SHP77 treated with DMSO at 0.1 percent for 48 hours (cell line): Measurements from ENCODE around the gene DNMT1.

Experiments
- DNase-seq: peaks from one replicate; lab custom pipeline; 2025; lab: John Stamatoyannopoulos, UW

DNMT1 gene

DNA sequence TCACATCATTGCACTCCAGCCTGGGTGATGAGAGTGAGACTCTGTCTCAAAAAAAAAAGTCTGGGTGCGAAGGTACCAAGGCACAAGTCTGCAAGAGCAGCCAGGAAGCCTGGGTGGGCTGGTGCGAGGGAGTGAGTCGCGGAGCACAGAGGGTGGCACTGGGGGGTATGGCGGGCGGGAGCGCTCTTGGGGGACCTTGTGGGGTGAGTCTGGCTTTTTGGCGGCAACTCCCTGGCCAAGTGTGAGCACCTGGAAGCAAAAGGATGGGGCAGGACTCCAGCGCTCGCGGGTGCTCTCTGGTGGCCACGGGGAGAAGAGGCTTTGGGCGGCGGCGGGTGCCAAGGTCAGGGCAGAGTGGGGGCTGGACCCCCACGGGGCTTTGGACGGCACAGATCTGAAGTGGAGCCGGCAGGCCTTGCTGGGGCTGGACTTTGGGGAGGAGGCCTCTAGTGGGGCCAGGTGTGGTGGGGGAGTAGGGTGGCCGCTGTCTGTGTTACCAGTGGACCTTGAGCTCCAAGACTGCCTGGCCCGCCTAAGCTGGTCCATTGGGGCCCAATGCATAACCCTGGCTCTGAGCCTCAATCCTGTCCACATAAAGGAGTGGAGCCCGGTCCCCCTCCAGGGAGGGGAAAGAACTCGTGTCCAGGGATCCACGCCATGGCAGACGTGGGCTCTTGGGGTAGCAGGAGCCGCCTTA, 81.7 kb downstream of the DNMT1 start:
- no peak for DNase-seq

DNA sequence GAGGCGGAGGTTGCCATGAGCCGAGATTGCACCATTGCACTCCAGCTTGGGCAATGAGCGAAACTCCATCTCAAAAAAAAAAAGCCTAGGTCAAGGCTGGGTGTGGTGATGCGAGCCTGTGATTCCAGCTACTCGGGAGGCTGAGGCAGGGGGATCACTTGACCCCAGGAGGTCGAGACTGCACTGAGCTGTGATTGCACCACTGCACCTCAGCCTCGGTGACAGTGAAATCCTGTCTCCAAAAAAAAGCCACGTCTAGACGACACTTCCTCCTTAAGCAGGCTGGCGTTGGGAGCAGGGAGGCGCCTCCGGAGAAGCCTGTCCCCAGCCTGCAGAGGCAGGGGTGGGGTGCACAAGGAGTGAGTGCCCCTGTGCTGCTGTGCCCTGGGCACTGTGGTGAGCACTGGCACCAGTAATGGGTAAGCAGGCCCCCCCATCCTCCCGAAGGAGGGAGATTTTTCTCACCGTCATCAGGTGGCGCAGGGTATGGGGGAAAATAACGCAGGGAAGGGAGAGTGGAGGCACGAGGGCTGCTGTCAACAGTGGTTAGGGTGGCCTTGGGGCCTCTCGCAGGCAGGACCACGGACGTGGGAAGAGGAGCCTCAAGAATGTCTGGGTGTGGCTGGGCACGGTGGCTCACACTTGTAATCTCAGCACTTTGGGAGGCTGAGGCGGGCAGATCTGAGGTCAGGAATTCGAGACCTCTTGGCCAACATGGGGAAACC, 82.6 kb downstream of the DNMT1 start:
- DNase-seq, result no peak

DNA sequence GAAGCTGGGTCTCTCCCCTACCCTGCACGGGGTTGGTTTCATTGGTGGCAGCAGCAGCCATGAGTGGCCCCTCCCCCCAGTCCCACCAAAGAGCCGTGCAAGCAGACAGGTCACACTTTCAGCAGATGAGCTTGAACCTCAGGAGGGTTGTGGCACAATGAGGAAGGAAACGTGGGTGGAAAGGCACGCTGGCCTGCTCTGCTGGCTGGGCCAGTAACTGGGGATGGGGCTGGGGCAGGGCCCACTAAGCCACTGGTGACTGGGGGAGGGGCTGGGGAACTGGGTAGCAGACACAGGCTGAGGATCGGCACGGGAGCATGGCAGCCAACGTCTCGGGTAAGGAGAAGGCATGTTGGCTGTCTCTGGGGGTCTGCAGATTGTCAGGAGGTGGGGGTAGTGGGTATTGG, 83.3 kb downstream of the DNMT1 start, which contains the start of gene P2RY11:
TSS of gene P2RY11 (plus strand) at position 289 of the 407 bp plus-strand sequence. CDS start at position 318, 29 bp downstream.
- DNase-seq, result no peak

DNA sequence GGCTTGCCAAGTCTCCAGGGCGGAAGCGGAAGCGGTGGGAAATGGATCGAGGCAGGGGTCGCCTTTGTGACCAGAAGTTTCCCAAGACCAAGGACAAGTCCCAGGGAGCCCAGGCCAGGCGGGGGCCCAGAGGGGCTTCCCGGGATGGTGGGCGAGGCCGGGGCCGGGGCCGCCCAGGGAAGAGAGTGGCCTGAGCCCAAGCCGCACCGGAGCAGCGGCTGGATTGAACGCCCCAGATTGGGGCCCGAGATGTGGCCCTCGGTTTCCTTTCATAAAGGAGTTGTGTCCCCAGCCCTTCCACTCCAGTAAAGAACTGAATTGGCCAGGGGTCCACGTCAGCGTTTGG, 83.8 kb downstream of the DNMT1 start:
- DNase-seq, result no peak

DNA sequence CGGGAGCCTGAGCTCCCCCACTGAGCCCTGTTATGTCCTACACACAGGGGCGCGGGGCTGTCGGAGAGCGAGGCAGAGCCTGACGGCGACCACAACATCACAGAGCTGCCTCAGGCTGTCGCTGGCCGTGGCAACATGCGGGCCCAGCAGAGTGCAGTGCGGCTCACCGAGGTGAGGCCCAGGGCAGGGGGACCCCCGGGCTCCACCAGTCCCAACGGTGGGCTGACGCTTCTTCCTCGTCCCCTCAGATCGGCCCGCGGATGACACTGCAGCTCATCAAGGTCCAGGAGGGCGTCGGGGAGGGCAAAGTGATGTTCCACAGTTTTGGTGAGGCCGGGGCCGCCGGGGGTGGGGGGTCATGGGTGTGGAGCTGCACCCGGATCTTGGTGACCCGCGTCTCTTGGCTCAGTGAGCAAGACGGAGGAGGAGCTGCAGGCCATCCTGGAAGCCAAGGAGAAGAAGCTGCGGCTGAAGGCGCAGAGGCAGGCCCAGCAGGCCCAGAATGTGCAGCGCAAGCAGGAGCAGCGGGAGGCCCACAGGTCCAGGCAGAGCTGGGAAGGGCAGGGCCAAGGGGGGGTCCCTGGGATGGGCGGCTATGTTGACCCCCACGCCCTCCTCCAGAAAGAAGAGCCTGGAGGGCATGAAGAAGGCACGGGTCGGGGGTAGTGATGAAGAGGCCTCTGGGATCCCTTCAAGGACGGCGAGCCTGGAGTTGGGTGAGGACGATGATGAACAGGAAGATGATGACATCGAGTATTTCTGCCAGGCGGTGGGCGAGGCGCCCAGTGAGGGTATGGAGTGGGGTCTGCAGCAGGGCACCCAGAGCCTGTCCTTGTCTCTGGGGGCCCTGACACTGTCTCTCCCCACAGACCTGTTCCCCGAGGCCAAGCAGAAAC, 84.4 kb downstream of the DNMT1 start:
- DNase-seq, result no peak

DNA sequence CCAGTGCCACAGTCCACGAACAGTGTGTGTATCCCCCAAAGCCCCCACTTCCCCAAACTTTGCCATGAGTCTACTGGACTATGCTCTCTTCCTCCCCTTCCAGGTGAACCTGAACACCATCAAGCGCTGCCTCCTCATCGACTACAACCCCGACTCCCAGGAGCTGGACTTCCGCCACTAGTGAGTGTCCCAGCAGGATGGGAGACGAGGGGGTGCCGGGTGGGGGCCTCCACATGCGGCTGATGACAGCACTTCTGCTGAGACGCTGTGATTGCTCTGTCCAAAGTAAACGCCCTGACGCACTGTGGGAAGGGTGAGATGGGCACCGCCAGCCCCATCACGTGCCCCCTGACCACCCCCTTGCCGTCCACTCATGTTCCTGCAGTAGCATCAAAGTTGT, 85.2 kb downstream of the DNMT1 start:
- DNase-seq, result no peak

DNA sequence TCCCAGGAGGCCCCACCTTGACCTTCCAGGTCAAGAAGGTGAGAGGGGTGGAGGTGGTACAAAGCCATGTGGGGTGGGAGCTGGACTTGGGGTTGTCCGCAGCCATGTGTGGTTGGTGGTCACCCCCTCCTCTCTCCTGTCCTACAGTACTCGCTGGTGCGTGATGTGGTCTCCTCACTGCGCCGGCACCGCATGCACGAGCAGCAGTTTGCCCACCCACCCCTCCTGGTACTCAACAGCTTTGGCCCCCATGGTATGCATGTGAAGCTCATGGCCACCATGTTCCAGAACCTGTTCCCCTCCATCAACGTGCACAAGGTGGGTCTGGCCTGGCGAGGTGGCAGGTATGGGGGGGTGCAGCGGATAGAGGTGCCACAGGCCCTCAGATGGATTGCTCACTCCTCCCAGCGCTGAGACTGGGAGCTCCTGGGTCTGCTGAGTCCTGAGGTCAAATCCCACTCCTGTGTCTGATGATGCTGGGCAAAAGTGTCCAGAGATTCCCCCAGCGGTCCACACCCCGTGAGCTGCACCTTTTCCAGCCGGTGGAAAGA, 86.9 kb downstream of the DNMT1 start:
- DNase-seq, result no peak

DNA sequence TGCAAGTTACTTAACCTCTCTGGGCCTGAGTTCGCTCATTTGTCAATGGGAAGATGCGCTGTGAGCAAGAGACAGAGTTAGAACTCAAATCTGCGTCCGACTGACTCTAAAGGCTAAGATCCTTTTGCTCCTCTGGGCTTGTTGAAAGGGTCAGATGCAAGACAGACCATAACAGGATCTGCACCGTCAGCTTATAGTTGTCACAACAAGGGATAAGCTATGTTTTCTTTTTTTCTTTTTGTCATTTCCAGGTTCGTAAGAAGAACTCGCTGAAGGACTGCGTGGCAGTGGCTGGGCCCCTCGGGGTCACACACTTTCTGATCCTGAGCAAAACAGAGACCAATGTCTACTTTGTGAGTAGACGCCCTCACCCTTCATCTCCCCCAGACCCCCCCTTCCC, 87.5 kb downstream of the DNMT1 start:
- no peak for DNase-seq

DNA sequence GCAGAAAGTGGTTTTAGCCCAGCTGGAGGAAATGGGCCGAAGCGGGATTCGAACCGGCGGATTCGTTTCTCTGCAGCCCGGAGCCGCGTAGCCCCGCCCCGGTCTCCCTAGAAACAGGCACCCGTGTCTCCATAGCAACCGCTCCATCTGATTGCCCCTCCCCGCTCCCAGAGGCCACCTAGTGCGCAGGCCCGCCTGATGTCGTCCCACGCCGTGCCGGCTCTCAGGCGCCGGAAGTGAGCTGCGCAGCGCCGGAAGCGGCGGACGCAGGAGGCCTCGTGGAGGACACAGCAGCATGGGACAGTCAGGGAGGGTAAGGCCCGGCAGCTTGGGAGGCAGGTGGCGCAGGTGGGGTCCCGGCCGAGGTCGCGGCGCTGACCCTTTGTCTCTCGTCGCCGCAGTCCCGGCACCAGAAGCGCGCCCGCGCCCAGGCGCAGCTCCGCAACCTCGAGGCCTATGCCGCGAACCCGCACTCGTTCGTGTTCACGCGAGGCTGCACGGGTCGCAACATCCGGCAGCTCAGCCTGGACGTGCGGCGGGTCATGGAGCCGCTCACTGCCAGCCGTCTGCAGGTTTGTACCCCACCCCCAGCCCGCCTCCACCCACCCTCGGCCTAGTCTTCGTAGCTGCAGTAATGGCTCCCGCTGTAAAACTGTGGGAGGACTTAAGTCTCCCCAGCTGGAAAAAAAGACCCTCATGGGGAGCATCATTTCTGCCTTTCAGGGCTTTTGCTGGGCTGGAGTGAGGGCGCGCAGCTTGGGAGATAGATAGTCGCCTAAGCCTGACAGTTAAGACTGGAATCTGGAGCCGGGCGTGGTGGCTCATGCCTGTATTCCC, 88.4 kb downstream of the DNMT1 start, which contains the start of gene PPAN:
TSS of gene PPAN (plus strand) at position 263 of the 837 bp plus-strand sequence. CDS start at position 296, 33 bp downstream.
- peak; percentile 89 for DNase-seq

DNA sequence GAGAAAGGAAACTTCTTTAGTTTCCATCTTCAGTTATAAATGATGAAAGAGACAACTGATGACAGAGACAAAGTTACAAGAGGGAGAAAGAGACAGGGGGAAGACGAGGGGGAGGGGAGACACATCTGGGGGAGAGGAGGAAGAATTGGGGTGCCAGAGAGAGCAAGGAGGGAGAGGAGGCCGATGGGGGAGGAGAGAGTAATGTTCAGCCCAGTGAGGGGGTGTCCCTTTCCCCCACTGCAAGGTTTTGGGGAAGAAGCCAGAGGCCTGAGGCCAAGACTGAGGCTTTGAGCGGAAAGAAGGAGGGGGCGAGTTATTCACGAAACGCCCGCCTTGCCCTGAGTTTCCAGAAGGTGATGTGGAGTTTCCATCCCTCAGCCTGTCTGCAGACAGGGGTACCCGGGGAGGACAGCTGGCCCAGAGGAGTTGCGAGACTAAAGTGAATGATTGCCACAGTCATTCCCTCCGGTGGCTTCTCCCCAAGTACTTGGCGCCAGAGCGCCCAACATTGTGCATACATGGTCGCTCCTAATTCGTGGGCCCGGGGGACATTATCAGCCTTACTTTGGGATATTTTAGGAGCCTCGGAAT, 89.1 kb downstream of the DNMT1 start:
- no peak for DNase-seq

DNA sequence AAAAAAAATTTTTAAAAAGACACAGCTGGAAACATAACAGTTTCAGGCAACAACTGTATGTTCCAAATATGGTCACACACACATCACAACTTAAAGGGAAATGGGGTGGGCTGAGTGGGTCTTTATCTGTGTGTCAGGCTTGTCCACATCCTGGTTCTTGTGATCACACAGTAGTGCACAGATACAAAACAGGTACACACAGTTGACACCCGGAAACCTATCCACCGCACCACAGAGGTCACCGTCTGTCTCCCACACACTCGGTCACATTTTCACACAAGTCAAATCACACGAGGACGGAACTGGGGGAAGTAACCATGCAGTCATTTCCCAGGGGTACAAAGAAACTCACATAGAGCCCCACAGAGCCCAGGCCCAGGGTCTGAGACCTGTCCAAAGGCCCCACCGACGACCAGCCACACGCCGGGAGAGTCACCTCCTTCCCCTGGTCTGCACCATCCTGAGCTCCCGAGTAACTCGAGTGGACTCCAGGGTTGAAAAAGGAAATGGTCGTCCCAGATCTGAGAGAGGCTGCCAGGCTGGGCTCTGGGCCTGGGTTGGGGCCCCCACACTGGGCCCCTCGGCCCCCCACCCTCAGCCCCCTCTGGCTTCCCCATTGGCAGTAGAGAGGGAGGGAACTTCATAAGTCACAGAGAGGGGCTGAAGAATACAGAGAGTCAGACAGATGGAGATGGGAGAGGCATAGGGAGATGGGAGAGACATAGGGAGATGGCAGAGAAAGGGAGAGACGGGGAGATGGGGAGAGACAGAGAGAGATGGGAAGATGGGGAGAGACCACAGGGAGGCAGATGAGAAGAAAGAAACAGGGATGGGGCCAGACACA, 89.9 kb downstream of the DNMT1 start:
- no peak for DNase-seq

DNA sequence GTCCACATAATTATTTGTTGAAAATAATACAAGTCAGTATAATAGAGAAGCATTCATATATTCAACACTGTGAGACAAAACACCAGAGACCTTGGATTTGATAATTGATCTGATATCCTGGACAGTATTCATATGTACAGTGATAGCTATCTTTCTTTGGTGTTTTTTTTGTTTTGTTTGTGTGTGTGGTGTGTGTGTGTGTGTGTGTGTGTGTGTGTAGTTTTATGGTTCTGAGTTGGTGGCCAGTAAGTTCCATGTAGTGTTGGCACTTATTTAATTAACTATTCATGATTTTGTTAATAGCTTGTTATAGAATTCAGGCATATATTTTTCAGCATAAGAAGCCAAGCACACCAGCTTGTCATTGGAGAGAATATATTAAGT, 90.6 kb downstream of the DNMT1 start:
- DNase-seq, result no peak

DNA sequence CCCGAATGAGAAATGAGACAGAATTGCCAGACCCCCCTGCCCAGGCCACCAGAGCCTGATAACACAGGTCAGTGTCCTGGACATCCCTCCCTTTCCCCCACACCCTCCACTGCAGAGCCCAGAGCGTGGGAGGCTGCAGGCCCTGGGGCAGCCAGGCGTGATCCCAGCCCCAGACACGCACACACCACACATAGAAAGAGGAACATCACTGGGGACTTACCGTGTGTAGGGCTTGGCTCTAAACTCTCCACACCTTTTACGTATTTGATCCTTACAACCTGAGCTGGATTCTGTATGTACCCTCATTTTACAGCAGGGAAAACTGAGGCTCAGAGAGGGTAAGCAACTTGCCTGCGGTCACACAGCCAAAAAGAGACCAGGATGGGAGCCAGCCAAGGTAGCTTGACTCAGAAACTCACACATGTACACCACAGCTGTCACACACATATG, 91.9 kb downstream of the DNMT1 start:
- DNase-seq, result no peak

DNA sequence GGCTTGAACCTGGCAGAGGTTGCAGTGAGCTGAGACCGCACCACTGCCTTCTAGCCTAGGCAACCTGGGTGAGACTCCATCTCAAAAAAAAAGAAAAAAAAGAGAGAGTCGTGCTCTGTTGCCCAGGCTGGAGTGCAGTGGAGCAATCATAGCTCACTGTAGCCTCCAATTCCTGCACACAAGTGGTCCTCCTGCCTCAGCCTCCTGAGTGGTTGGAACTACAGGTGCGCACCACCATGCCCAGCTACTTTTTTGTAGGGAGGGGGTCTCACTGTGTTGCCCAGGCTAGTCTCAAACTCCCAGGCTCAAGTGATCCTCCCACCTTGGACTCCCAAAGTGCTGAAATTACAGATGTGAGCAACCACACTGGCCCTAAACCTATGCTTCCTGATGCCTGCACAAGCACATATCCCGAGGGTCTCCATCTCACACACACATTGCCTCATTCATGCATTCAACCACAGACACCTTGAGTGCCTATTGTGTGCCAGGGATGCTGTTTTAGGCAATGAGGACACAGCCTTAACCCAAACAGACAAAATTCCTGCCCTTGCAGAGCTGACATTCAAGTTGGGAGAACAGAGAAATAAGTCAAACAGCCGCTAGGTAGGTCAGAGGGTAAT, 94.5 kb downstream of the DNMT1 start:
- DNase-seq, result no peak

DNA sequence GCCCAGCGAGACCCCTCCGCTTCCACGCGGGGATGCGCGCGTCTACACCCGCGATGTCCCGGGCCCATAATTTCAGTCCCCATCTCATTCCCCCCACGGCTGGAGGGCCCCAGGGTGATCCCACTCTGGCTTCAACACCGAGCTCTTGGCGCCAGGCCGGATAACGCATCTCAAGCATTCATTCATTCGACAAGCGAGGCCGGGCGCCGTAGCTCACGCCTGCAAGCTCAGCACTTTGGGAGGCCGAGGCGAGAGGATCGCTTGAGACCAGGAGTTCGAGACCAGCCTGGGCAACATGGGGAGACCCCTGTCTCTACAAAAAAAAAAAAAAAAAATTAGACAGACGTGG, 98.2 kb downstream of the DNMT1 start:
- DNase-seq, result no peak

DNA sequence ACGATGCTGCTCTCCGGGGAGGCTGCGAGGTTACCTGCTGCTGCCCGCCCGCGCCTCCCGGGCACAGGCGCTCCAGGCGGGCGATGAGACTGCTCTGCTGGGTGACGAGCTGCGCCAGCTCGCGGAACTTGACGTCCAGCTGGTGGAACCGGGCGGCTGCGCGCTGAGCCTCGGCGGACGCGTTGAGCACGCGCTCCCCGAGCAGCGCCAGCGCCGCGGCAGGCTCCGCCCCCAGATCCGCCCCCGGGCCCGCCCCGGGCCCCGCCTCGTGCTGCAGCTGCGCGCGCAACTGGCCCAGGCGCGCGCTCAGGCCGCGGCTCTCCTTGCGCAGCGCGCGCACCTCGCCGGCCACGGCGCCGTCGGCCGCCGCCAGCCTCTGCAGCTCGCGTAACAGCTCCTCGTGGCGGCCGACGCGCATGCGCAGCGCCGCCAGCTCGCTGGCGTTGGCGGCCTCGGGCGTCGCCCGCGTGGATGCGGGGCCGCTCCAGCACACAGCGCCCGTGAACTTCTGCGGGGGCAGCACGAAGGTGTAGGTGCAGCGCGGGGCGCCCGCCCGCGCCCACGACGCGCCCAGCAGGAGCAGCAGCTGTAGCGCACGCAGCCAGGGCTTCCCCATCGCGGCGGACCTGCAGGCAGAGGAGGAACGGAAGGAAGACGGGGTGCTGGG, 98.7 kb downstream of the DNMT1 start:
- peak; percentile 86 for DNase-seq

DNA sequence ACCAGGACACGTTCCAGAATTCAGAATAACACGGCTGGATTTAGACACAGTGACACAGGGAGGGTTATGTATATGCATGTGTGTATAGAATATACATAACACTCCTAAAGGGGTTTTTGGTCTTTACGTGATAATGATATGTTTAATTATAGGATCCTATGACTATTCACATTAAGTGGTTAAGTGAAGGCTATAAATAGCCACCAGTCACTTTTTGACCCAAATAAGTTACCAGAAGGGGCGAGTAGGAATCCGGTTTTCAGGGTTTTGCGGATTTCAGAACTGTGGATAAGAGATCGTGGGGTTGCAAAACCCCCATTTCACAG, 99.2 kb downstream of the DNMT1 start:
- no peak for DNase-seq

DNA sequence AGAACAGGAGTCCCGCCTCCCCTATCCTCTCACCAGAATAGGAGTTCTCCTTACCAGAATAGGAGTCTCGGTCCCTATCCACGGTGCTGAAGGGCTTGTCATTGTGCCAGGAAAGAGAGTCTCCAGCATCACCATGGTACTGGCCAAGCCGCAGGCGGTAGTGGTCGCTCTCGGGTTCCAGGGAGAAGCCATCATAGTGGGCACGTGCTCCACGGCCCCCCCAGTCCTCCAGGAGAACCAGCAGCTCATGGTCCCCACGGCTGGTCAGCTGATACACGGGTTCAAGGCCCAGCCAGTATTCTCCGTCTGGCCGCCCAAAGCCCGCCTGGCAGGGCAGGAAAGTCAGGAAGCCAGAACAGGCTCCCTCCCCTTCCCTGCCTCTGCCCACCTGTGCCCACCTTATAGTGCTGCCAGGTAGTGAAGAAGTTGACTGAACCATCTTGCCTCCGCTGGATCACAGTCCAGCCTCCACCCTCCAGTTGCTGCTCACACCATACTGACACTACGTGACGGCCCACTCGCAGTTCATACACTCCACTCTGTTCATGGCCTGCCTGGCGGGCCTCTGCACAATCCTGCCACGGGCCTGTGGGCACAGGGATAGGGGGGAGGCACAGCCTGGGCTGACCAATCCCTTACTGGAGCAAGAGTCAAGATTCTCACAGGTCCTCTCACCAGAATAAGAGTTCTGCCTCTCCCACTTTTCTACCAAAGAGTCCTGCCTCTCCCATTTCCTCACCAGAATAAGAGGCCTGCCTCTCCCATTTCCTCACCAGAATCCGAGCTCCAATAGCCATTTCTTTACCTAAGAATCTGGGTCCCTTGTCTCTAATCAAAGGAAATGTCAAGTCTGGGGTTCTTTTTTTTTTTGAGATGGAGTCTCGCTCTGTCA, 101.2 kb downstream of the DNMT1 start:
- no peak for DNase-seq
